Measurements from ENCODE around the gene XKR7.

Gene XKR7

GRCh38 chr20:31945785-31946184 lies 22.2 kb upstream of the XKR7 start:
- no peak for DNase-seq

DNA sequence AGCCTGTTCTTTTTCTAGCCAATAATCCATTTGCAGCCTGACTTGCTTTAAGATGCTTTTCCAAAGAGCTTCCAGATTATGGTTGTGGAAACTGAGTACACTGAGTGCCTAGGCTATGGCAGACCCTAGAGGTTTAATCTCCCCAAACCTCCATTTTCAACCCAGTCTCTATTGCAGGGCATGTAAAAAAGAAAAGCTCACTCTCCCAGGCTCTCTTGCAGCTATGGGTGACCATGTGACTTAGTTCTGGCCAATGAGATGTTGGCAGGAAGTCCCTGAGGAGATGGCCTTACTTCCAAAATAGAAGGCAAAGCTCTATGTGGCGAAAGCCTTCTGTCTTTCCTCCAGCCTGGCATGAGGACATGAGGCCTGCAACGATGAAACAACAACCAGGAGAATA lies 19.9 kb upstream of the XKR7 start:
- no peak for DNase-seq

DNA sequence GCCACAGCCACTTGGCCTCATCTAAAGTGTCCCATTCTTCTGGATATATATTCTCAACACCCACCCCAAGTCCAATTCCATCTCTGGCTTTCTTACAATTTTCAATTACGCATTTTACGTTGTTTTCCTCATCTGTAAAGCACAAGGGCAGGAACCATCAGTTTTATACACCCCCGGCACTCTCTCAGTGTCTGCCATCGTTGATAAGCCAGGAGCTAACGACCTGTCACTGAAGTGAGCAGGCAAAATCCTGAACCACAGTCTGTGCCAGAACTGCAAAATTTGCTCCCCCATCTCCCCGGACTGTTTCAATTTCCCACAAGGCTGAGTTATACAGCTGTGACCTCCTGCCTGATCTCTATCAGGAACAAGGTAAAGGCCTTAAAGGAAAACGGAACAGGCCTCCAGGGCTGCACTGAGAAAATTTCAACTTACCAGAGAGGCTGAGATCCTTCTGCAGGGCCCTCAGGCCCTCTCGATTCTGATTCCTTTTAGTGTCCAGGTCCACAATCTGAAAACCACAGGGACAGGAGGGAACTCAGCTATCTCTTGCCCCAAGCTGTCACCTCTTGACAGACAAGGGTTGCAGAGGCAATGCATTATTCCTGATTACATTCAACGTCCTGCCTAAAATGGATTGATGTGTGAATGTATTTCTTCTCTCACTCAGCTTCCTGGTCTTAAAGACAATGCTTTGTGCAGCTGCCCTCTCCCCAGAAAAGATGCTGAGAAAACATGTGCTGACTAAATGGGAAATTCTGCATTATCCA lies 17.9 kb upstream of the XKR7 start:
- DNase-seq, result no peak

DNA sequence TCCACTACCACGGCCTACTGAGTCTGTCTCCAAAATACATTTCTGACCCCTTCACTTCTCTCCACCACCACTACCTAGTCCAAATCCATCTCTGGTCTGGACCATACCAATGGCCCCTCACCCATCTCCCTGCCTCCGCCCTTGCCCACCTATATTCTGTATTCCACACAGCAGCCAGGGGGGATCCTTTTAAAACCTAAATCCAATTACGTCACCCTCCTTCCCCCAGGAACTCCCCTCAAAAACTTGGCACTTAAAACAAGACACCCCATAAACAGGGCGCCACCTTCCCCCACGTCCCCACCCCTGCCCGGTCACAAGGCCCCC lies 16.8 kb upstream of the XKR7 start:
- no peak for DNase-seq

- DNase-seq, result peak; percentile 94
Measured at GRCh38 chr20:31951530-31952453, 16.2 kb upstream of the XKR7 start, which contains the start of gene PDRG1. Gene PDRG1, minus strand, starts transcription at chr20:31952046. Its CDS starts 85 bp downstream, at chr20:31951961.

- no peak for DNase-seq
Measured at GRCh38 chr20:31953556-31954148, 14.3 kb upstream of the XKR7 start.

GRCh38 chr20:31954500-31954899 lies 13.5 kb upstream of the XKR7 start:
- no peak for DNase-seq

GRCh38 chr20:31956556-31957526 lies 11.1 kb upstream of the XKR7 start:
- no peak for DNase-seq

DNA sequence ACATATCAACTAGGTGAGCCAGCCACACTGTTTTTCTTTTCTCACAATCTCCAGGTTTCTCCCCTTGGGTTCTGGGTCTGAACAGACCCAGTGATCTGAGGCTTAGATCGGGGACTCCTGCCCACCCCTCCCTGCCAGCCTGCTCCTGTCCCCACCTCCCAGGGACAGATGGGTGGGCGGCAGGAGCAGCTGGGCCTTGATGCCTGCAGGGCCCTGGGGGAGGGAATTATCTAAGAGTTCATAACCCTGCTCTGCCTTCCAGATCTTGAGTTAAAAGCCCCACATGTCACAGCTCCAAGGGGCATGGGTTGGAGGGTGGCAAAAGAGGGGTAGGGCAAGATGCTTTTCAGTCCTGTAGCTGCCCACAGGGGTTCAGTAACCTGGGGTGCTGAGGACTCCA lies 5.2 kb upstream of the XKR7 start:
- no peak for DNase-seq

DNA sequence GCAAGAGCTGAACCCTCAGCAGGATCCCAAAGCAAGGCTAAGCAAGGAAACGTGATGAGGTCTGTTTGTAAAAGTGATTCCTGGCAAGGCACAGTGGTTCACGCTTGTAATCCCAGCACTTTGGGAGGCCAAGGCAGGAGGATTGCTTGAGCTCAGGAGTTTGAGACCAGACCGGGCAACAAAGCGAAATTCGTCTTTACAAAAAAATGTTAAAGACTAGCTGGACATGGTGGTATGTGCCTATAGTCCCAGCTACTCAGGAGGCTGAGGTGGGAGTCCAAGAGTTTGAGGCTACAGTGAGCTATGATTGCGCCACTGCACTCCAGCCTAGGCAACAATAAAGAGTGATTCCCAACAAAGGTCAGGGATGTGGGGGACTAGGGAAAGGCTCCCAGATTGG lies 4.1 kb upstream of the XKR7 start:
- DNase-seq, result no peak

DNA sequence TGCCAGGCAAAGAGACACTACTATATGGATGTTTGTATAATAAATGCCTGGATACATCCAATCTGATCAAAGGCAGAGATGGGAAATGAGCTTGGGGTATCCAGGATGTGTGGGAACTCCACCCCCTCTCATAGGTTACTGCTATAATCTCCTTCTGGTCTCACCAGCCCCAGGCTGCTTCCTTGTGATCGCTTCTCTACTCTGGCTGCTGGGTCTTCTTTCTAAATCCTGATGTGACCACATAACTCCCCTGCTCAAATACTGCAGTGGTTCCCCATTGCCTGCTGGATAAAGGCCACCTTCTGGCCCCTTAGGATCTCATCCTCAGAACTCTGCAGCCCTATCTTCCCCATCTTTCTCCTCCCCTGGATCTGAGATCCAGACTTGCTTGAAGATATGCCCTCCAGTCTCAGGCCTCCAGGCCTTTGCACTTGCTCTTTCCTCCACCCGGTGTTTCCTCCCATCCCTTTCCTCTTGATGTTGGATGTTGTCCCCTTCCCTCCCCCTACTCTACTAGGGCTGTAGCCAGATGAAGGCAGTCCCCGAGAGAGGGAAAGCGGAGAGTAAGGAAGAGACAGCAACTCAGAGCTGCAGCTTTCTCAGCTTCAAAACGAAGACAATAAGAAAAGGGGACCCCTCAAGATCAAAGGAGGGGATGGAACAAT lies 828 bp upstream of the XKR7 start:
- no peak for DNase-seq

DNA sequence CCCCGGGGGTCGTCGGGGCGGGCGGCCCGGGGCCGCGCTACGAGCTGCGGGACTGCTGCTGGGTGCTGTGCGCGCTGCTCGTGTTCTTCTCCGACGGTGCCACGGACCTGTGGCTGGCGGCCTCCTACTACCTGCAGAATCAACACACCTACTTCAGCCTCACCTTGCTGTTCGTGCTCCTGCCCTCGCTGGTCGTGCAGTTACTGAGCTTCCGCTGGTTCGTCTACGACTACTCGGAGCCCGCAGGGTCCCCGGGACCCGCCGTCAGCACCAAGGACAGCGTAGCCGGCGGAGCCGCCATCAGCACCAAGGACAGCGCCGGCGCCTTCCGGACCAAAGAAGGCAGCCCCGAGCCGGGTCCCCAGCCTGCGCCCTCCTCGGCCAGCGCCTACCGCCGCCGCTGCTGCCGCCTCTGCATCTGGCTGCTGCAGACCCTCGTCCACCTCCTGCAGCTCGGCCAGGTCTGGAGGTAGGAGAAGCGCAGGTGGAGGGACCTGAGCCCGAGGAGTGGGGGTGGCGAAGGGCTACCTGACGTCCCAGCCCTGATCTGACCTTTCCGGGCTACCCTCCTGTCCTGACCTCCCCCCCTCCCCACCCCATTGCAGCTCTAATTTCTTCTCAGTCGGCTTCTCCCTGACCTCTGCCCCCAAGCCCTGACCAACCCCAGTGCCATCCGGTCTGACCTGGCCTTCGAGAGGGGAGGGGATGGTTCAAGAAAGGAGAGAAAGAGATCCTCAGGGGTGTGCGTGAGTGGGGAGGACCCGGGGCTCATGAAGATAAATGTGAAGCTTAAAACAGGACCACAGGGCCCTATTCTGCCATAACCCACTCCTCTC lies 558 bp downstream of the XKR7 start:
- no peak for DNase-seq

- DNase-seq, result no peak
Measured at GRCh38 chr20:31969991-31970390, 2.0 kb downstream of the XKR7 start.

DNA sequence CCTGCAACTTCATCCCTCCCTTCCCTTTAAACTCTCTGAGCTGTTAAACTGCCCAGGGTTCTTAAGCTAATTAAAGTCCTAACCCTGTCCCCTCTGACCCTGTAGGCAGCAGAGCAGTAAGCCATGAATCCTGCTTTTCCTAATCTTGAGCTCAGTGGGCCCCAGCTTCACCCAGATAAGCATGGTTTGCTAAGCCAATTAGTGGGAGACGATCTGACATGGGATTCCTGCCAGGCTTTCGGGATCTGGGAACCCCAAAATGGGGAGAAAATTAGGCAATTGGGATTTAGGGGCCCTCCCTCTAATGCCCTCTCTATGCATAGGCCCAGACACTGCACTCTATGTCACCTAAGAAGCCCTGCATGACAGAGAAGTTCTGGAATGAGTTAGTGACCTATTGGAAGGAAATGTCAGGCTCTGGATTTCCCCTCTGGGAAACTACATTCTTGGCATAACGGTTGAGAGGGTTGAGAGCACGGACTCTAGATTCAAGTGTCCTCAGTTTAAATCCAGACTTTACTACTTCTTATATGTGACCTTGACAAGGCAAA lies 4.6 kb downstream of the XKR7 start:
- no peak for DNase-seq

DNA sequence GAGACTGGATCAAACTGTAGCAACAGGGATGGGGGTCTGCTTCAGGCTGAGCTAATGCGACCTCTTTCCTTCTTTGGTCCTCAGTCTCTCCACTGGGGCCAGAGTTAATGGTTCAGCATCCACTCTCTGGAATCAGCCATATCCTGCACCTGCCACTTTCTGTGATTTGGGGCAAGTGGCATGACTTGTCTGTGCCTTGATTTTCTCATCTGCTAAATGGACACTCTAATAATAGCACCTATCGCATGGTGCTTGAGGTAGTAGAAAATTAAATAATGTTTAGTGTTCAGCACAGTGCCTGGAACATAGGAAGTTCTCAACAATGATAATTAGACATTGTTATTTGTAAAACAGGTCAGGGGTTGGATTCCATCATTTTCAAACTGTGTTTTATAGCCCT lies 6.3 kb downstream of the XKR7 start:
- DNase-seq, result no peak

GRCh38 chr20:31974951-31975487 lies 7.1 kb downstream of the XKR7 start:
- DNase-seq, result no peak

DNA sequence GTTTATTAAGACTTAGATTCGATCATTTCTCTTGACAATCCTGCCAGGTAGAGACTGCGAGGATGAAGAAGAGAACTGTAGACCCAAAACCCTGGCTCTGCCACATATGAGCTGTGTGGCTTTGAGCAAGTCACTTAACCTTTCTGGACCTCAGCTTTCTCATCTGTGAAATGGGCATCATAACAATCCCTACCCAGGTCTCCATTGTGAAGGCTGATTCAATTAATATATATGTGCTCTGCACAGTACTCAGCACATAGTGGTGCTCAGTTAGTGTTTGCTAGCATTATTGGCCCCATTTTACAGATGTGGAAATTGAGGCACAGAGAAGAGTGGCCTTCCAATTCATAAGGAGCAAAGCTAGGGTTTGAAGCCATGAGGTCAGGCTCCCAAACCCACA lies 7.9 kb downstream of the XKR7 start:
- DNase-seq, result no peak

DNA sequence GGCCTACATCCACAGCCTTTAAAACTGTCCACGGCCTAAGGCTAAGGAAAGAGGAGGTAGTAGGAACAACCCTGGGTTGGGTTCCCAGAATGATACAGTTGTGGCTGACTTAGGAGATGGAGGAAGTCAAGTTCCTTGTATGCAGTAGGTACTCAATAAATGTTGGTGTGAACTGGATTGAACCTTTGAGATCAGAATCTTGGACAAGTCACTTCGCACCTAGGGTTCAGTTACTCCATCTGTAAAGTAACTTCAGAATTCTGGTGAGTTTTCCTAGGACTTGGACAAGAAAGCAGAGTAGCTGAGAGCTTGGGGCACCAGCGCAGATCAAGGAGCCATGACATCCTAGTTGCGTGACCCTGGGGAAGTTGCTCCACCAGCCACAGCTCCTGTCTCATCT lies 9.1 kb downstream of the XKR7 start:
- no peak for DNase-seq

- DNase-seq, result no peak
Measured at GRCh38 chr20:31979713-31980426, 11.9 kb downstream of the XKR7 start.

- no peak for DNase-seq
Measured at GRCh38 chr20:31981784-31982183, 13.8 kb downstream of the XKR7 start.
